Eye (tissue), 1 donor: ENCODE results near the gene POLR2E.
A peak's percentile ranks its signal among the peaks of the same experiment; 100 is the strongest.

Experiments
- DNase-seq: peaks from one replicate; pipeline ENCODE4 v3.0.0-alpha.2; 2015

POLR2E gene

GRCh38 chr19:1093330-1093729 is 1.8 kb downstream of the POLR2E start:
- no peak for DNase-seq

GRCh38 chr19:1091544-1092175 is 3.5 kb downstream of the POLR2E start:
- no peak for DNase-seq

- no peak for DNase-seq
Measured at GRCh38 chr19:1090731-1091543, 4.2 kb downstream of the POLR2E start.

- DNase-seq = no peak
Measured at GRCh38 chr19:1089891-1090290, 5.3 kb downstream of the POLR2E start.

GRCh38 chr19:1089126-1089771 is 5.9 kb downstream of the POLR2E start:
- no peak for DNase-seq

- no peak for DNase-seq
Measured at GRCh38 chr19:1088416-1089010, 6.7 kb downstream of the POLR2E start.

- no peak for DNase-seq
Measured at GRCh38 chr19:1087813-1088415, 7.3 kb downstream of the POLR2E start.

GRCh38 chr19:1086613-1087012 is 8.6 kb downstream of the POLR2E start:
- no peak for DNase-seq

- DNase-seq = no peak
Measured at GRCh38 chr19:1085676-1086442, 9.3 kb downstream of the POLR2E start.

GRCh38 chr19:1085053-1085658 is 10.0 kb downstream of the POLR2E start:
- no peak for DNase-seq

GRCh38 chr19:1084024-1084868 is 10.9 kb downstream of the POLR2E start:
- no peak for DNase-seq

GRCh38 chr19:1082928-1083816 is 12.0 kb downstream of the POLR2E start:
- no peak for DNase-seq

GRCh38 chr19:1082165-1082927 is 12.8 kb downstream of the POLR2E start:
- DNase-seq = peak; percentile 45

- no peak for DNase-seq
Measured at GRCh38 chr19:1081301-1082164, 13.6 kb downstream of the POLR2E start.

GRCh38 chr19:1080360-1081161 is 14.6 kb downstream of the POLR2E start:
- no peak for DNase-seq

GRCh38 chr19:1079566-1080111 is 15.5 kb downstream of the POLR2E start:
- no peak for DNase-seq

- DNase-seq = no peak
Measured at GRCh38 chr19:1076951-1077350, 18.2 kb downstream of the POLR2E start.
